Myocyte (in vitro differentiated cells): ENCODE data around the gene RPA4. TPM values are rescaled to one million over a fixed set of nuclear protein-coding genes. Genes with fewer than 3 reads are reported as not detected.

Source experiments
- total RNA-seq: library from RNA; depleted of rRNA; stranded (reverse); fragments of >200 nt; gene quantifications from 2 replicates; pipeline ENCODE4 v1.2.3, GENCODE V29; 2014

Gene RPA4
- total RNA-seq, 1 donor from 2014 or later = not detected

Other genes starting within 250 kb of the RPA4 start
- 6.3 and 6.4 TPM in 2 replicates for gene DIAPH2, start 199.1 kb upstream of the RPA4 start, total RNA-seq